ENCODE measurements around the gene NFRKB.

DNA sequence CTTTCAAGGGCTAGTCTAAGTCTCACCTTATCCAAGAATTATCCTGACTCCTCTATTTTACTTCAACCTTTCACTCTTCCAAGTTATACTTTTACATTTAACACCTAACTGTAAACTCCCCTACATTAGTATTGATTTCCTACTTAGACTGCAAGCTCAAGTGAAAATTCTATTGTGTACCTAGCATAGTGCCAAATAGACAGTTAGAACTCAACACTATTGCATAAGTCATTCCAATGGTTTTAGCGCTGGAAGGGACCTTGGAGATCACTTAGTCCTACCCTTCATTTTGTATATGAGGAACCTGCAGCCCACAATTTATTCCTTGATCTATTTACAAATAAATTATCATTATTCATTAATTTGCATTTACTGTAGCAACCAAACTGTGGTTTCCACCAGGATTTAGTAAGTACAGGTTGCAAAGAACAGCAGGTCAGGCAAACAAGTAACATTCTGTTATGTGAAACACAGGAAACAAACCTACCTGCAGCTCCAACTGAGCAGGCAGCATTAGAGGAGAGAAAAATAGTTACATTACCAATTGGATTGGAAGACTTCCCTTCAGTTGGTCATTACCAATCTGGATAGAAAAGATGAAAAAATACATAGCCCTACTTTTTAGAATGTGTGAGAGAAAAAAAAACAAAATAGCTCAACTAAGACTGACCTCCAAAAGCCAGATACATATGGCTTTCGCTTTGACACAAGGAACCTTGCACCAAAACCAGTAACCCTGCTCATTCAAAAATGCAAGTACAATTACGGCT lies 33.7 kb upstream of the NFRKB start:
- TF ChIP-seq, protein P1, sequence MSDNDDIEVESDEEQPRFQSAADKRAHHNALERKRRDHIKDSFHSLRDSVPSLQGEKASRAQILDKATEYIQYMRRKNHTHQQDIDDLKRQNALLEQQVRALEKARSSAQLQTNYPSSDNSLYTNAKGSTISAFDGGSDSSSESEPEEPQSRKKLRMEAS (IDR thresholded peaks at IDR 0.05; ENCODE audit: low read depth, low read length), result no peak
- TF ChIP-seq POLR2A (IDR thresholded peaks at IDR 0.05; ENCODE audit: low read depth, low read length), result no peak
- no peak for TF ChIP-seq HDGF (IDR thresholded peaks at IDR 0.05)

All from GM12878 (cell line).